ENCODE data around the gene HAGHL. TPM values are rescaled to one million over a fixed set of nuclear protein-coding genes. Genes with fewer than 3 reads are reported as not detected.

Gene HAGHL
- total and polyA plus RNA-seq, 2 experiments from 2014 or later, result 15.5 to 31.5 TPM

DNA sequence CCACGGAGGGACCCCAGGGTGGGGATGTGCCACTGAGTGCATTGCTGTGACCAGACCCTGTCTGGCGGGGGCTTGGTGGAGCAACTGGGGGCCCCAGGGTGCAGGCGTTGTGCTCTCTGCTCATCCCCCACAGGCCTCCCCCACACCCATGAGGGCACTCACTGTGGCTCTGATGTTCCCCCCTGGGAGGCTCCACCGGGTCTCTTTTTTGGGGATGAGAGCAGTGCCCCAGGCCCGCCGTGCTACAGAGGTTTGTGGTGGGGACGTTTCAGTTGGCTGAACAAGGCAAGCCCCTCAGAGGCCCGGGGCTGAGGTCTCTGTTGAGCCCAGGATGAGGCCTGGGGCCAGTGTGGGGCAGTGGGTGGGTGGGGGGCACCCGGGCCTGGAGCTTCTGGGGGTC is 3.2 kb upstream of the HAGHL start:
- Histone ChIP-seq H3K36me3 (replicated peaks; ENCODE audit: insufficient read depth, low read depth) (no peaks in the 10 kb centered on the region), H4K20me1 (ENCODE audit: insufficient read depth, poor library complexity, severe bottlenecking) (peaks cover 11% of the 10 kb centered on the region), H3K79me2 (no peaks in the 10 kb centered on the region), H3K9me3 (ENCODE audit: low read depth) (no peaks in the 10 kb centered on the region), H3K4me3 (no peak overlapping the region), H3K4me1 (ENCODE audit: insufficient read depth) (peaks cover 30% of the 10 kb centered on the region), H3K27me3 (peaks cover 7% of the 10 kb centered on the region), H3K27ac (no peak overlapping the region), H2AFZ (no peak overlapping the region), H3K4me2 (no peak overlapping the region), H3K9me2 (replicated peaks; ENCODE audit: insufficient read depth) (no peaks in the 10 kb centered on the region)
- TF ChIP-seq EZH2 (IDR thresholded peaks at IDR 0.05; ENCODE audit: borderline replicate concordance) (no peak), EZH2phosphoT487 (IDR thresholded peaks at IDR 0.05; ENCODE audit: low read depth, severe bottlenecking, unreplicated experiment) (no peak)
- TF ChIP-seq, protein P1, sequence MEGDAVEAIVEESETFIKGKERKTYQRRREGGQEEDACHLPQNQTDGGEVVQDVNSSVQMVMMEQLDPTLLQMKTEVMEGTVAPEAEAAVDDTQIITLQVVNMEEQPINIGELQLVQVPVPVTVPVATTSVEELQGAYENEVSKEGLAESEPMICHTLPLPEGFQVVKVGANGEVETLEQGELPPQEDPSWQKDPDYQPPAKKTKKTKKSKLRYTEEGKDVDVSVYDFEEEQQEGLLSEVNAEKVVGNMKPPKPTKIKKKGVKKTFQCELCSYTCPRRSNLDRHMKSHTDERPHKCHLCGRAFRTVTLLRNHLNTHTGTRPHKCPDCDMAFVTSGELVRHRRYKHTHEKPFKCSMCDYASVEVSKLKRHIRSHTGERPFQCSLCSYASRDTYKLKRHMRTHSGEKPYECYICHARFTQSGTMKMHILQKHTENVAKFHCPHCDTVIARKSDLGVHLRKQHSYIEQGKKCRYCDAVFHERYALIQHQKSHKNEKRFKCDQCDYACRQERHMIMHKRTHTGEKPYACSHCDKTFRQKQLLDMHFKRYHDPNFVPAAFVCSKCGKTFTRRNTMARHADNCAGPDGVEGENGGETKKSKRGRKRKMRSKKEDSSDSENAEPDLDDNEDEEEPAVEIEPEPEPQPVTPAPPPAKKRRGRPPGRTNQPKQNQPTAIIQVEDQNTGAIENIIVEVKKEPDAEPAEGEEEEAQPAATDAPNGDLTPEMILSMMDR (IDR thresholded peaks at IDR 0.05; ENCODE audit: poor library complexity), result no peak
- no peak for DNase-seq (ENCODE audit: low spot score)
- 96% methylated on average over 9 of the region's 9 CpGs for WGBS (ENCODE audit: low lambda C conversion rate, missing lambda C conversion rate)

DNA sequence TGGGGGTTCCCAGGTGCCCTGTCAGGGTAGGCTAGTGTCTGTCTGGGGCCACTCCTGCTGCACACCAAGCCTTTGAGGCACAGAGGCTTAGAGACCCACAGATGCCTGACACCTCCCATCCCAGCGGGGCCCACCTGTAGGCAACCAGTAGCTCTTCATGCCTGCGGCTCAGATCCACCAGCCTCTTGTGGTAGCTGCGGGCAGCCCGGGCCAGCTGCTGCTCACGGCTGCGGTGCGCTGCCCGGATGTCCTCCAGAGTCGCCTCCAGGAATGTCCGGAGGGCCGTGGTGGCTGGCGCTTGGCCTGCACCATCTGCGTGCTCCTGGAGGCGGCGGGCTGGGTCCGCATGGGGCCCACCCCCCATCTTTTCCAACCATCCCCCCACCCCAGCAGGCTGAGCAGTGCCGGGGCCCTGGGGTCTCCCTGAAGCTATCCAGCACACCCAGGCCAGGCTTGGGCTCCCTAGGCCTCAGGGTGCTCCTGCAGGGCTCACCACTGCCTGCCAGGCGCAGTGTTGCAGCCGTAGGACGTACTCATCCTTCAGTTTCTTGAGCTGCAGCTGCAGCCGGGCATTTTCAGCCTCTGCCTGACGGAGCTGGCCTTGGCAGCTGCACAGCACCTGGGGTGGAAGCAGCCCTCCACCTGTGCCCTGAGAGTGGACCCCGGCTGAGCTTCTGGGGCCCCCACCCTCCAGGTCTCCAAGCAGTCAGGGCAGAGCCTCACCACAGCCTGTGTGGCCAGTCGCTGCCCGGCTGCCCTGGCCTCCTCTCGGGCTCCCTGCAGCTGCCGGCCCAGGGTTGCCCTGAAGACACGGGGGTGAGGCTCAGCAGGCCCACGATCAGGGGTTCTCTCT is 2.5 kb upstream of the HAGHL start:
- H3K4me1 ChIP-seq (ENCODE audit: insufficient read depth), result peaks cover 31% of the 10 kb centered on the region
- TF ChIP-seq, protein P1 (IDR thresholded peaks at IDR 0.05; ENCODE audit: poor library complexity), result no peak
- no peak for TF ChIP-seq EZH2phosphoT487 (IDR thresholded peaks at IDR 0.05; ENCODE audit: low read depth, severe bottlenecking, unreplicated experiment)
- no peak for TF ChIP-seq EZH2 (IDR thresholded peaks at IDR 0.05; ENCODE audit: borderline replicate concordance)

DNA sequence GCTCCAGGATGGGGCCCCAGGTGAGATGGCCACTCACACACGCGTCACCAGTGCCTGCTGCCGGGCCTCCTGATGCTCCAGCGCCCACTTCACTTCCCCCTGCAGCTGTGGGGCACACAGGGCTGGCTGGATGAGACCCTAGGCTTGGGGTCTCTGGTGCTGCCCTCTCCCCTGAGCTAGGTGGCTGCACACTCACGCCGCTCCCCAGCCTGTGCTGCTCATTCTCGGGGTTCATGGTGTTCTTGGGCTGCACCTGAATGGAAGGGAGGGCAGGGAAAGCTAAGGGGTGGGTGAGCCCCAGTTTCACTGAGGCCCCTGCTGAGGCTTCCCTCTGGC is 1.9 kb upstream of the HAGHL start:
- Histone ChIP-seq H3K4me2 (no peak overlapping the region), H3K79me2 (no peaks in the 10 kb centered on the region), H2AFZ (no peak overlapping the region), H3K9me2 (replicated peaks; ENCODE audit: insufficient read depth) (no peaks in the 10 kb centered on the region), H3K27ac (no peak overlapping the region), H3K27me3 (peaks cover 7% of the 10 kb centered on the region), H3K4me3 (no peak overlapping the region), H3K9me3 (ENCODE audit: low read depth) (no peaks in the 10 kb centered on the region), H3K36me3 (replicated peaks; ENCODE audit: insufficient read depth, low read depth) (no peaks in the 10 kb centered on the region), H3K4me1 (ENCODE audit: insufficient read depth) (peaks cover 27% of the 10 kb centered on the region), H4K20me1 (ENCODE audit: insufficient read depth, poor library complexity, severe bottlenecking) (peaks cover 8% of the 10 kb centered on the region)
- DNase-seq (ENCODE audit: low spot score), result no peak
- no peak for TF ChIP-seq EZH2 (IDR thresholded peaks at IDR 0.05; ENCODE audit: borderline replicate concordance)
- TF ChIP-seq EZH2phosphoT487 (IDR thresholded peaks at IDR 0.05; ENCODE audit: low read depth, severe bottlenecking, unreplicated experiment), result no peak
- TF ChIP-seq, protein P1 (IDR thresholded peaks at IDR 0.05; ENCODE audit: poor library complexity), result no peak
- WGBS (ENCODE audit: low lambda C conversion rate, missing lambda C conversion rate), result 96% methylated on average over 7 of the region's 7 CpGs

More for the DNA sequence above, 2.5 kb upstream of the HAGHL start:
- no peak overlapping the region for H2AFZ ChIP-seq
- H3K4me3 ChIP-seq, result no peak overlapping the region
- no peak overlapping the region for H3K4me2 ChIP-seq
- H3K9me3 ChIP-seq (ENCODE audit: low read depth), result no peaks in the 10 kb centered on the region
- peaks cover 11% of the 10 kb centered on the region for H4K20me1 ChIP-seq (ENCODE audit: insufficient read depth, poor library complexity, severe bottlenecking)
- no peaks in the 10 kb centered on the region for H3K79me2 ChIP-seq
- H3K9me2 ChIP-seq (replicated peaks; ENCODE audit: insufficient read depth), result no peaks in the 10 kb centered on the region
- peaks cover 7% of the 10 kb centered on the region for H3K27me3 ChIP-seq
- WGBS (ENCODE audit: low lambda C conversion rate, missing lambda C conversion rate), result 84% methylated on average over 26 of the region's 29 CpGs
- H3K27ac ChIP-seq, result no peak overlapping the region
- H3K36me3 ChIP-seq (replicated peaks; ENCODE audit: insufficient read depth, low read depth), result no peaks in the 10 kb centered on the region
- DNase-seq (ENCODE audit: low spot score), result no peak
